ENCODE measurements around the gene FAM81A.

FAM81A gene

GRCh38 chr15:59447367-59447766 lies 9.4 kb downstream of the FAM81A start:
- no peak overlapping the region for H3K9ac ChIP-seq (ENCODE audit: low read length)
- no peaks in the 10 kb centered on the region for H3K9me3 ChIP-seq (ENCODE audit: control insufficient read depth, low read length)
- H3K4ac ChIP-seq (ENCODE audit: low read depth in 1 of 2, low read length in 2 of 2) = no peak overlapping the region
- no peak overlapping the region for H4K91ac ChIP-seq (ENCODE audit: low read length)
- H4K8ac ChIP-seq (ENCODE audit: low read length) = no peak overlapping the region
- H3K27me3 ChIP-seq (ENCODE audit: control insufficient read depth in 1 of 2, insufficient read depth in 1 of 2, low read length in 2 of 2) = no peaks in the 10 kb centered on the region
- H2BK15ac ChIP-seq (ENCODE audit: low read depth, poor library complexity, severe bottlenecking) = no peak overlapping the region
- whole genome bisulfite sequencing = 100% methylated on average over 1 of the region's 1 CpG
- no peak overlapping the region for H2AFZ ChIP-seq (ENCODE audit: low read depth, low read length)
- no peak overlapping the region for H3K14ac ChIP-seq (ENCODE audit: low read length in 2 of 2)
- no peak overlapping the region for H3K23ac ChIP-seq (ENCODE audit: low read length in 2 of 2)
- H3K4me2 ChIP-seq (ENCODE audit: low read length, poor library complexity, severe bottlenecking) = no peak overlapping the region
- no peak overlapping the region for H2BK12ac ChIP-seq (ENCODE audit: low read length in 2 of 2)
- H3K27ac ChIP-seq (ENCODE audit: low read length, poor library complexity, severe bottlenecking) = no peak overlapping the region
- no peak overlapping the region for H3K18ac ChIP-seq (ENCODE audit: low read depth in 1 of 2, low read length in 2 of 2)
- DNase-seq = no peak
- H3K79me1 ChIP-seq (replicated peaks; ENCODE audit: low read length, poor library complexity, severe bottlenecking) = no peaks in the 10 kb centered on the region
- no peak overlapping the region for H2AK5ac ChIP-seq (ENCODE audit: low read length, severe bottlenecking)
- H3K36me3 ChIP-seq (ENCODE audit: control insufficient read depth in 1 of 2, insufficient read depth in 2 of 2, low read depth in 1 of 2, low read length in 2 of 2) = no peaks in the 10 kb centered on the region
- no peak overlapping the region for H2BK5ac ChIP-seq (ENCODE audit: low read depth, low read length, poor library complexity, severe bottlenecking)
- H2BK120ac ChIP-seq (ENCODE audit: low read depth, low read length) = no peak overlapping the region
- no peaks in the 10 kb centered on the region for H3K4me1 ChIP-seq (ENCODE audit: control insufficient read depth, insufficient read depth, low read depth, low read length)
- H3K4me3 ChIP-seq (ENCODE audit: insufficient read depth in 1 of 2, low read depth in 1 of 2, low read length in 2 of 2) = no peak overlapping the region

DNA sequence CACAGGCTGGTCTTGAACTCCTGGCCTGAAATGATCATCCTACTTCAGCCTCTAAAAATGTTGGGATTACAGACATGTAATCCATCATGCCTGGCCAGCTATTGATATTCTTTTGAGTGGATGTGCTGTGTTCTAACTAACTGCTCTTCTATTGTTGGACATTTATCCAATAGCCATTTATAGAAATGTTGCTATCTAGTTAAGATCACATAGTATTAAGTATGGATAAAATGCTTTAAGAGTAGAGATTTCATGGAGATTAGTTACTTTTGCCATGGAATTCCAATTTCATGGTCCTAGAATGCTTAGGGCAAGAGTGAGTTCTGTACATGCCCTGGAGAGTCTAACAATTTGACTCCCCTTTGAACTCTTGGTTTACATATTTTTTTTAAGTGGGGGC lies 10.9 kb downstream of the FAM81A start:
- DNase-seq = no peak
- Histone ChIP-seq H3K9ac (ENCODE audit: low read length) (no peak overlapping the region), H3K18ac (ENCODE audit: low read depth in 1 of 2, low read length in 2 of 2) (no peak overlapping the region)

DNA sequence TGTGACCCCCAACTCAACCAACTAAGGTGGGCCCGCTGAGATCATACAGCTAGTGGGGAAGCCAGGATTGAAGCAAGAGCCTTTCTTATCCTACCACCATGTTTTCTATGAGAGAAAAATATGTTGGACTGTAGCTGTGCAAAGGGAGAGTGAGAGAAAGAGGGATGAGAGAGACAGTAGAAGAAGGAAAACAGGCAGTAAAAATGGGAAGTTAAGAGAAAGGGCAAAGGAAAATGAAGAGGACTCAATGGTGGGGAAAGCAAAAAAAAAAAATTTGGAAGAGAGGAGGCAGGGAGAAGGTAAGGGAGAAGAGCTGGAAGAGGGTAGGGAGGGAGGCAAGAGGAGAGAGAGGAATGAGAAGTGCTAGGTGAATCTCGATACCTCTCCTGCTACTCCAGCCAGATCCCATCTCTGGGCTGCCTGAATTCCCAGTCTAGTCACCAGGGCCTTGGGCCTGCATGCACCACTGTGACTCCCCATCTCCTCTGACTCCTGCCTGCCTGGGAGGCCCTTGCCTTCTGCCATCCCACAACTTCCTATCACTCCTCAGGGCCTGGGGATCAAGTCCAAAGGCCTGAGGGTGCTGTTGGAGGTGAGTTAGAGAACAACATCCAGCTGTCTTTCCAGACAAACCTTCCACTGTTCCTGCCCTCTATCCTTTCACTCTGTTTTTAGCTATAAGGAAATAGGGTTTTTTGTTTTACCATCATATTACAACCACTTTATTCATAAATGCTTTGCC lies 15.7 kb downstream of the FAM81A start:
- Histone ChIP-seq H3K18ac (ENCODE audit: low read depth in 1 of 2, low read length in 2 of 2) (no peak overlapping the region), H3K9ac (ENCODE audit: low read length) (no peak overlapping the region), H3K4ac (ENCODE audit: low read depth in 1 of 2, low read length in 2 of 2) (no peak overlapping the region), H3K27me3 (ENCODE audit: control insufficient read depth in 1 of 2, insufficient read depth in 1 of 2, low read length in 2 of 2) (no peaks in the 10 kb centered on the region), H2BK12ac (ENCODE audit: low read length in 2 of 2) (no peak overlapping the region), H2BK5ac (ENCODE audit: low read depth, low read length, poor library complexity, severe bottlenecking) (no peak overlapping the region), H3K4me1 (ENCODE audit: control insufficient read depth, insufficient read depth, low read depth, low read length) (no peaks in the 10 kb centered on the region), H2AK5ac (ENCODE audit: low read length, severe bottlenecking) (no peak overlapping the region), H3K23ac (ENCODE audit: low read length in 2 of 2) (no peak overlapping the region), H2BK15ac (ENCODE audit: low read depth, poor library complexity, severe bottlenecking) (no peak overlapping the region), H3K36me3 (ENCODE audit: control insufficient read depth in 1 of 2, insufficient read depth in 2 of 2, low read depth in 1 of 2, low read length in 2 of 2) (no peaks in the 10 kb centered on the region), H2BK120ac (ENCODE audit: low read depth, low read length) (no peak overlapping the region), H3K14ac (ENCODE audit: low read length in 2 of 2) (no peak overlapping the region), H3K79me1 (replicated peaks; ENCODE audit: low read length, poor library complexity, severe bottlenecking) (no peaks in the 10 kb centered on the region), H3K9me3 (ENCODE audit: control insufficient read depth, low read length) (no peaks in the 10 kb centered on the region), H3K4me2 (ENCODE audit: low read length, poor library complexity, severe bottlenecking) (no peak overlapping the region), H4K8ac (ENCODE audit: low read length) (no peak overlapping the region), H2AFZ (ENCODE audit: low read depth, low read length) (no peak overlapping the region), H4K91ac (ENCODE audit: low read length) (no peak overlapping the region), H3K27ac (ENCODE audit: low read length, poor library complexity, severe bottlenecking) (no peak overlapping the region), H3K4me3 (ENCODE audit: insufficient read depth in 1 of 2, low read depth in 1 of 2, low read length in 2 of 2) (no peak overlapping the region)
- no CpG with 5 or more reads among the region's 2 CpGs for WGBS
- DNase-seq = no peak

More for the DNA sequence above, 10.9 kb downstream of the FAM81A start:
- Histone ChIP-seq H2BK15ac (ENCODE audit: low read depth, poor library complexity, severe bottlenecking) (no peak overlapping the region), H2AK5ac (ENCODE audit: low read length, severe bottlenecking) (no peak overlapping the region), H2AFZ (ENCODE audit: low read depth, low read length) (no peak overlapping the region), H2BK12ac (ENCODE audit: low read length in 2 of 2) (no peak overlapping the region), H3K79me1 (replicated peaks; ENCODE audit: low read length, poor library complexity, severe bottlenecking) (no peaks in the 10 kb centered on the region), H3K4me1 (ENCODE audit: control insufficient read depth, insufficient read depth, low read depth, low read length) (no peaks in the 10 kb centered on the region), H3K36me3 (ENCODE audit: control insufficient read depth in 1 of 2, insufficient read depth in 2 of 2, low read depth in 1 of 2, low read length in 2 of 2) (no peaks in the 10 kb centered on the region), H4K8ac (ENCODE audit: low read length) (no peak overlapping the region), H2BK120ac (ENCODE audit: low read depth, low read length) (no peak overlapping the region), H2BK5ac (ENCODE audit: low read depth, low read length, poor library complexity, severe bottlenecking) (no peak overlapping the region), H3K9me3 (ENCODE audit: control insufficient read depth, low read length) (no peaks in the 10 kb centered on the region), H4K91ac (ENCODE audit: low read length) (no peak overlapping the region), H3K27me3 (ENCODE audit: control insufficient read depth in 1 of 2, insufficient read depth in 1 of 2, low read length in 2 of 2) (no peaks in the 10 kb centered on the region), H3K4ac (ENCODE audit: low read depth in 1 of 2, low read length in 2 of 2) (no peak overlapping the region), H3K4me2 (ENCODE audit: low read length, poor library complexity, severe bottlenecking) (no peak overlapping the region), H3K23ac (ENCODE audit: low read length in 2 of 2) (no peak overlapping the region), H3K14ac (ENCODE audit: low read length in 2 of 2) (no peak overlapping the region), H3K4me3 (ENCODE audit: insufficient read depth in 1 of 2, low read depth in 1 of 2, low read length in 2 of 2) (no peak overlapping the region), H3K27ac (ENCODE audit: low read length, poor library complexity, severe bottlenecking) (no peak overlapping the region)

DNA sequence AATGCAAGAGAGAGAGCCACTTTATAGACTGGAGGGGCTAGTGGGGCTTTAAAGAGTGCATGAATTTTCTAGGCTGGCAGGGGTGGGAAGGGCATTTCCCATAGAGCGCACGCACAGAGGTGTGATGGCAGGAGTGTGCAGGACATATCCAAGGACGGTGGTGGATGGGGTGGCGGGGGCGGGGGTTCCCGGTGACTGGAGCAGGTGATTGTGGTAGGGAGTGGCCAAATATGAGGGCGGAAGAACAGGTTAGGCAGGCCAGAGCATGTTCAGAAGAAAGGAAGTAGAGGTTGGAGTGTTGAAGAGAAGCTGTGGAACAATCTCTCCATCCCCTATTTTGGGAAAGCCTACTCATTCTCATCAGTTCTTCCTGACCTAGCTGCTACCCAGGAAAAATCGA lies 18.1 kb downstream of the FAM81A start:
- Histone ChIP-seq H3K79me1 (replicated peaks; ENCODE audit: low read length, poor library complexity, severe bottlenecking) (no peaks in the 10 kb centered on the region), H3K4me3 (ENCODE audit: insufficient read depth in 1 of 2, low read depth in 1 of 2, low read length in 2 of 2) (no peak overlapping the region), H3K14ac (ENCODE audit: low read length in 2 of 2) (no peak overlapping the region), H3K36me3 (ENCODE audit: control insufficient read depth in 1 of 2, insufficient read depth in 2 of 2, low read depth in 1 of 2, low read length in 2 of 2) (no peaks in the 10 kb centered on the region), H3K9ac (ENCODE audit: low read length) (no peak overlapping the region), H2BK120ac (ENCODE audit: low read depth, low read length) (no peak overlapping the region), H2AFZ (ENCODE audit: low read depth, low read length) (no peak overlapping the region), H2AK5ac (ENCODE audit: low read length, severe bottlenecking) (no peak overlapping the region), H3K23ac (ENCODE audit: low read length in 2 of 2) (no peak overlapping the region), H3K4me2 (ENCODE audit: low read length, poor library complexity, severe bottlenecking) (no peak overlapping the region), H3K18ac (ENCODE audit: low read depth in 1 of 2, low read length in 2 of 2) (no peak overlapping the region), H2BK12ac (ENCODE audit: low read length in 2 of 2) (no peak overlapping the region), H3K9me3 (ENCODE audit: control insufficient read depth, low read length) (no peaks in the 10 kb centered on the region), H3K27me3 (ENCODE audit: control insufficient read depth in 1 of 2, insufficient read depth in 1 of 2, low read length in 2 of 2) (no peaks in the 10 kb centered on the region), H3K27ac (ENCODE audit: low read length, poor library complexity, severe bottlenecking) (no peak overlapping the region), H4K91ac (ENCODE audit: low read length) (no peak overlapping the region), H2BK5ac (ENCODE audit: low read depth, low read length, poor library complexity, severe bottlenecking) (no peak overlapping the region), H3K4ac (ENCODE audit: low read depth in 1 of 2, low read length in 2 of 2) (no peak overlapping the region), H2BK15ac (ENCODE audit: low read depth, poor library complexity, severe bottlenecking) (no peak overlapping the region), H3K4me1 (ENCODE audit: control insufficient read depth, insufficient read depth, low read depth, low read length) (no peaks in the 10 kb centered on the region), H4K8ac (ENCODE audit: low read length) (no peak overlapping the region)
- DNase-seq = no peak
- WGBS = 79% methylated on average over 5 of the region's 8 CpGs

All from mesenchymal stem cell (in vitro differentiated cells and primary cell).